ELR (cell line): Measurements from ENCODE around the gene N4BP2L2.

Experiments
- DNase-seq: peaks from one replicate; pipeline ENCODE4 v3.0.0-alpha.2; 2015; ENCODE audit warnings: low read depth

Gene N4BP2L2

DNA sequence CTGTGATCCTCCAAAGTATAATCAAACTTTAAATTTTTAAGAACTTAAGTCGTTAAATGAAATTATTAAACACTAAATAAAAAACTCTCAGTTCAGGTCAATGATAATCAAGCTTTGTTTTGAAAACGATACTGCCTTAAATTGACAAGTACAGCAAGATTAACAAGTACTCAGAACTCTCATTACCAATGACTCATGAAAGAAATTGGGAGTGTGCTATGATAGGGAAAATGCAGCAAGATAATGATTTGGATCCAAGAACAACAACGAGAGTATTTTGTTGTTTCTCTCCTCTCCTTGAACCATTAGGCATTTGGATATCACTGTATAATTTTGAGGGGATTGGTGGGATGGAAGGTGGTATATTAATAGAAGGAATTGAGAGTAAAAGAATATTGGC lies 10.2 kb downstream of the N4BP2L2 start:
- no peak for DNase-seq

DNA sequence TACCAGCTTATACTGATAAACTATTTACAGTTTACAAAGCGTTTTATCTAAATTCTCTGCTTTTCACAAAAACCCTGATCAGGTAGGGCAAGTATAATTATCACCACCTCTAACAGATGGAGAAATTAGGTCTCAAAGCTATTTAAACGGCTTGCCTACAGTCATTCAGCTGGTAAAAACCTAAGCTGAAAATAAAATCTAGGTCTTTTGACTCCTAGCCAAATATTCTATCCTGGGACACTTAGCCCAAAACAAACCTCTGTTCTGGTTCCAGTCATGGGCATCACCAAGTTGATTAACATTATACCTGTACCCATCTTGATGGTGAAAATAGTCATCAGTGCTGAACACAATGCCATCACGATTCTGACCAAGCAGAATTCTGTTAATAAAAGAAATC lies 11.4 kb downstream of the N4BP2L2 start:
- DNase-seq: no peak

DNA sequence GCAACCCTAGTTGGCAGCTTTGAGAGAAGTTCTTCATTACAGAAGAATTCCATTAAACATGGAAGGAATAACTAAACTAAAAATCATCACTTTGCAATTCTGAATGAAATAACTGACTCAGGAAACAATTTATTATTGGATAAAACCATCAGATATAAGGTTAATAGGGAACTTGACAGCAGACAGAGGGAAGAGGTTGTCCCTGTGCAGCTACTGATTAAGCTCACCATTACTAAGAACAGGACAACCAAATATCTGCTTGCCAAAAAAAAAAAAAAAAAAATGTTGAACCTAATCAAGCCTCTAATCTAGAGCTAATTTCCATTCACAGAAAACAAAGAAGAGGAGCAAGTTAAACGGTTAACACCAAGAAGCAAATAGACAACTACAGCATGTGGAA lies 12.8 kb downstream of the N4BP2L2 start:
- DNase-seq: no peak

DNA sequence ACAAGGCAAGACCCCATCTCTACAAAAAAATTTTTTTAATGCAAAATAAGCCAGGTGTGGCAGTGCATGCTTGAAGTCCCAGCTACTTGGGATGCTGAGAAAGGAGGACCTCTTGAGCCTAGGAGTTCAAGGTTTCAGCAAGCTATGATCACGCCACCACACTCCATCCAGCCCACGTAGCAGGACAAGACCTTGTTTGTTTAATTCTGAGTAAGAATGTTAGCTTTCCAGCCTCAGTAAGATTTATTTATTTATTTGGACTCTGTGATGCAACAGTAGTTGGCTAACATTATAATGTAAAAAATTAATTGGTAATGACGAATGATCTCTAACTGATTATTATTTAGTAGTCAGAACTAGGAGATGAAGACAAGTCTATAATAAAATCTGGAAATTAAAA lies 23.3 kb downstream of the N4BP2L2 start:
- no peak for DNase-seq

DNA sequence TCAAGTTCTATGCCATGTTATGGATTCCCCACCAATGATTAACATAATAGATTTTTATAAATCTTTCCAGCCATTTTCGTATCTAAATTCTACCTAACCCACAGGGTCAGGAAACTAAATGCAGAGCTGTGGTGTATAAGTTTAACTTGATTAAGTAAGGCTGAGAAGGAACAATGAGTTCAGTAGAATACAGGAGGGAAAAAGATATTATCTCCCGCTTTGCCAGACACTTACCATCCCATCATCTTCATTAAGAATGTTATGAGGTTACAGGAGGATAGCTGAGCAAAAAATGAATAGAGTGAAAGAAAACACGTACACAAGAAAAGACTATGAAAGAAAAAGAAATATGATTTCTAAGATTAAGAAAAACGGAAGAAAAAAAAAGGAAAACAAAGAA lies 27.1 kb downstream of the N4BP2L2 start:
- DNase-seq: no peak

DNA sequence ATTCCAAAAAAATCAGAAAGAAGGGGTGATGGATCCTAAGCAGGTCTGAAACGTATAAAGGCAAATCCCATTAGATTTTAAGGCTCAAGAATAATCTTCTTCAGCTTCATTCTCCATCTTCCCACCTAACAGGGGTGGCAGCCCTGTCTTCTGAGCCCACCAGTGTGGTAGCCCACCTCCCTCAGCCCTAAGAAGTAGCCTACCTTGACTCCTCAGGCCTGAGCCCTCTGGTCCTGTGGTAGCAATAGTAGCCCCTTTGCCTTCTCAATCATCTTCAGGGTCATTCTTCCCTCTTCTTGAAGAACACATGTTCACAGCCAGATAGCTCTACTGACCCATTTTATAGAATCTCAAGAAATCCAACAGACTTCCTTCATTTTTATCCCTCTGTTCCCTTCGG lies 33.7 kb downstream of the N4BP2L2 start:
- DNase-seq: no peak

DNA sequence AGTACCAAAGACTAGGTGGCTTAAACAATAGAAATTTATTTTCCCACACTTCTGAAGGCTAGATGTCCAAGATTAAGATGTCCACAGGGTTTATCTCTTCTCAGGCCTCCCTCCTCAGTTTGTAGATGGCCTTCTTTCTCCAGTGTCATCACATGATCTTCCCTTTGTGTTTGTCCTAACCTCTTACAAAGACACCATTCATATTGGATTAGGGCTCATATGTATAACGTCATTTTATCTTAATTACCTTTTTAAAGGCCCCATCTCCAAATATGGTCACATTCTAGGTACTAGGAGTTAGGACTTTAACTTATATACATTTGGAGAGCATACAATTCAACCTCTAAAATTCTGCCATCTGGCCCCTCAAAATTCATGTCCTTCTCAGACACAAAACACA lies 34.3 kb downstream of the N4BP2L2 start:
- no peak for DNase-seq

DNA sequence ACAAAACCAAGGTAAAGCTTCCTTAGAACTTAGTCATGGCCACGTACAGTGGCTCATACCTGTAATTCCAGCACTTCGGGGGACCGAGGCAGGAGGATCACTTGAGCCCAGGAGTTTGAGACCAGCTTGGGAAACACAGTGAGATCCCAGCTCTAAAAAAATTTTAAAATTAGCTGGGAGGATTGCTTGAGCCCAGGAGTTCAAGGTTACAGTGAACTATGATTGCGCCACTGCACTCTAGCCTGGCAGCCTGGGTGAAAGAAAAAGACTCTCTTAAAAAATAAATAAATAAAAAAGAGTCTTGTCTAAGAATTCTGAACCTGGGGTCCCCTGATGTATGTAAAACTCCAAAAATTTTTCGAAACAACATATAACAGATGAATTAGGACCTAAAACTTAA lies 34.9 kb downstream of the N4BP2L2 start:
- no peak for DNase-seq

DNA sequence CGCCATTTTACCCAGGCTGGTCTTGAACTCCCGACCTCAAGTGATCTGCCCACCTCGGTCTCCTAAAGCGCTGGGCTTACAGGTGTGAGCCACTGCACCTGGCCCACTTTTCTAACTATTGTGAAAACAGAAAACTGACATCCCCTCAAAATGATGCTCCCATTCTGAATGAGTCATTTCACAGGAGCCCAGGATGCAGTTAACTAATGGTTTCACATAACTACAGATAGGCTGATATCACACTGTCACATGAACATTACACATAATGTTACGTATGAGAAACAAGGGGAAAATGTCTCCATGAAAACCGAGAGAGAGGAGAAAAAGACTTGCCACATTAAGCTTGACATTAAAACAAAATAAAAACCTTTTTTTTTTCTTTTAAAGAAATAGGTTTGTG lies 37.5 kb downstream of the N4BP2L2 start:
- peak; percentile 13 for DNase-seq

DNA sequence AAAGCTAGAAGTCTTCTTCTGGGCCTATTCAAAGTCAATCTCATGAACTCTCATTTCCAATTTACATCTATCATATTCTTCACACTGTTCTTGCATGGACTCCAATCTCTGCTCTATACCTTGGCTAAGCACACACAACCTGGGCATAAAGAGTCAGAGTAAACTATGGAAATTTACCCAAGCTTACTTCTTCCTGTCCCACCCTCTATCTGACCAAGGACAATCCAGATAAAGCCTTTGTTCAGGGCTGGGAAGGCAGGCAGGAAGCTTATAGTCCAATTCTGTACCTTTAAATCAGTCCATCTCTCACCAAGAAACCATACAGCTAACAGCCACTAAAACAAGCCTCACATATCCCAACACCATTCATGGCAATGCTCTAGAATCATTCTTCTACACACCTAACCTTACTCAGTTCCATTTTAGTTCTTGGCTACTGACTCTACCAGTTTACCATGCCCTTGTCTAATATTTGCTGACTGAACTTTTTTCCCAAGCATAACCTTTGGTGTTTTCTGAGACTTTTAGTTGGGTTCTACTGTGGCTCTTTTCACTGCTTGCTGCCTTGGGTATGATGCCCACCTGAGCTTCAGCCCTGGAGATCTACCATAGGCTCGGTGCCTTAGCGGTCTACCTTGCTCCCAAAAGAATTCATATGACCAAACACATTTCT lies 38.9 kb downstream of the N4BP2L2 start:
- no peak for DNase-seq

DNA sequence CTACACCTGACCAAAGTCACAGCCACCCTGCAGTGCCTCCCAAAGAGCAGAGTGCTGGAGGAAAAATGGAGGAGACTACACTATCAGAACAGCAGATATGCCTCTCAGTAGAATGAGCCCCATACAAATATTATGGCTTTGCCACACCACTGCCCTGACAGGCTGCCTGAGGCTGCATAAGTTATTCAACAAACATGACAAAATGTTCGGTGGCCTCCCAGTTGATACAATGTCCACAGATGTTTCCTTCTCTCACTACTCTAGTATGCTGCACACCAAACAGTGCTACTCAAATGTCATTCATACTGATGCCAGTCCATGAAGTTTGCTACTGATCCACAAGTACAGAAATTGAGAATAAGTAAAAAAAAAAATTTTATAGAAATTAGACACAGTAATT lies 41.0 kb downstream of the N4BP2L2 start:
- DNase-seq: no peak

DNA sequence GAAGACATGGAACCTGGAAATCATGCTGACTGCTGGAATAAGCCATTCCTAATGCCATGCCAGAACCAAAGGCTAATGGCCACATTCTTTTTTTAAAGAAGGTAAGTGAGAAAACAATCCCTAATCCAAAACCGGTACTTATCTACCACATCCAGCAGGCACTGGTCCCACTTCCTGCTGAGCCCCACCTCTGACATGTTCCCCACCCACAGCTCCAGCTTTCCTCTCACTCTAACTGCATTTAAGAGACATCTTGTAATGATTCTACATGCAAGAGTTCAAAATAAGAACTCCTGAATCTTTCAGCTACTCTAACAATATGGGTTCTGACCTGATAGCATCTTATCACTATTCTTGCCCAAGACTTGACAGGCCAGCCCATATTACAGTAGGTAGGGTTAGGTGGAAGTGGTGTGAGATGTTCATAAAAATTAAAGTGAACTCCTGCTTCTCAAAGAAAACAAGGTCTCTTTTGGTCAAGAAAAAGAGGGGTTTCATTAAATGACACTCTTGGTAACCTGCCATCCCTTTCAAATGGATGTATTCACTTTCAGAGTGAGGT lies 41.9 kb downstream of the N4BP2L2 start:
- no peak for DNase-seq

DNA sequence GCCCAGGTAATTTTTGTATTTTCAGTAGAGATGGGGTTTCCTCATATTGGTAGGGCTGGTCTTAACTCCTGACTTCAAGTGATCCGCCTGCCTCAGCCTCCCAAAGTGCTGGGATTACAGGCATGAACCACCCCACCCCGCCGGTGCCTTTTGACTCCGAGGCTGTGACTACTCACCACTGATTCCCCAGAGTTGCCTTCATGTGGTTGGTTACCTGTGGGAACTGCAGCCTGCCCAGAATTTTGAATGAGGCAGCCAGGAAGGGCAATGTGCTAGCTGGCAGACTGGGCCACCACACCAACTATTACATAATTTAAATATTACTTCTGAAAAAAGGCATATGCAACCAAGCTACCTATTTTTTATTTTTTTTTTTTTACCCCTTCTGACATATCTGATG lies 42.8 kb downstream of the N4BP2L2 start:
- no peak for DNase-seq

DNA sequence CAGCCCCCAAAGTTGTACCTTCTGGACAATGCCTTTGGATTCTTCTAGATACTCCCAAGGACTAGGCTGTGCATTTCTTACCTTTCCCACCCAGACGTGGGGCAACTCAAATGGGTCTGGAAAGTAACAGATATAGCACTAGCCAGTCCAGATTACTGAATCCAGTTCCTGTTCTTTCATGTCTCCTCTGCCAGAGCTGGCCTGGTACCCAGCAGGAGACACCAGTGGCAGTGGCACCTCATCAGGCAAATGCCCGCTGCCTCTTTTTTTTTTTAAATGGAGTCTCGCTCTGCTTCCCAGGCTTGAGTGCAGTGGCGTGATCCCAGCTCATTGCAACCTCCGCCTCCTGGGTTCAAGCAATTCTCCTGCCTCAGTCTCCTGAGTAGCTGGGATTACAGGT lies 43.2 kb downstream of the N4BP2L2 start:
- DNase-seq: no peak

DNA sequence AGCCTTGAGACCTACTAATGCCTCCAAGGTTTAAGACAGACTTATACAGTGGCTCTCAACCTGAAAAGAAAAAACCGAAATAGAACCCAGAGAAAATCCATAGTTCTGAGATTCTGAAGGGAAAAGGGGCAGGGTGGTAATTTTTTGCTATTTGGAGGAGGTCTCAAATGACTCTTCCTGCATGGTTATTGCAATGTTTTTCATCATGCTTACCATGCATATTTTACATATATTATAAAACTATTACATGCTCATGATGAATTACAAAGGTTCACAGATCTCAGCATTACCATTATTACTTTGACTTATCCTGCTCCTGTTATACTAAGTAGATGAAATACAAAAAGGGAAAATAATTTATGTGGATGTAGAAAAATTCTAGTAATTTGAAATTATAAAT lies 47.6 kb downstream of the N4BP2L2 start:
- DNase-seq: no peak

DNA sequence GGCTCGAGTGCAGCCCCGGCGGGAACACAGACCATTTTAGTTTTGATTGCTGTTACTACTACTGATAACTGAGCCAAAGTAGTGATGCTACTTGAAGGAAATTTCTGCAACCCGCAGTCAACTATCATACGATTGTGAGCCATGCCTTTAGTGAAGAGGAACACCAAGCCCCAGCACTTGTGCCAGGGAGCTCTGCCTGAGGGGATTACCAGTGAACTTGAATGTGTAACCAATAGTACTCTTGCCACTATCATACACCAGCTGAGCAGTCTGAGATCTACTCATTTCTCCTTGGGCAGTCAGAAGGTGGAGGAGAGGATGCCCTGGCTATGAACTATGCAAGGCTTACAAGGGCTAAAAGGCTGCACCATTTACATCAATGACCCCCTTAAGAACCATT lies 61.7 kb downstream of the N4BP2L2 start:
- DNase-seq: no peak

DNA sequence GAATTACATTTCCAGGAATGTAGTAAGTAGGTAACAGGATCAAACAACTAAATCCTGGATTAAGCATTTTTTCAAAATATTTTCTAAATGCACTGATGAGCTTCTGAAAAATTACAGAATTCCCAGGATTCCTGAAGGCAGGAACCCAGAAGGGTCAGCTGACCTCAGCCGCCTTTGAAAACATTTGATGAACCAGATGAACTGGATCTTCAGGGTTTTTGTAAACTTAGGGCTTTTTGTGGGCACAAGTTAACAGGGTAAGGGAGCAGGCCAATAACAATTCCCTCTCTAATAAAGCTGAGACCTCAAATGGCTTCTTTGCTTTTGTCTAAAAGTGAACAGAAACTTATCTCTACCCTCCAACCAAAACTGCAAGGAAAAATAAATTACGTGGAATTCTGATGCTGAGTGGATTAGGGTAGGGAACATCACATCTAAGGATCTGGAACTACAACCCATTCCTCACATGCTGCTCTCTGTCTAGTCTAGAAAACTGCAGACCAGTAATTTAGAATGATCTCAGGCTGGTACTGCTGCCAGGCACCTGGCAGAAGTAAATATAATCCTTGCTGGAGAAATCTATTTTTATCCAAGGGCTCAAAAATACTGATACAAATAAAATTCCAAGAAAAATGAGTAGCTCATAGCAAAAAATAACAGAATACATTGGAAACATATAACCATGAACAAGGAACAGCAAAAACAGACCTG lies 62.4 kb downstream of the N4BP2L2 start:
- no peak for DNase-seq

DNA sequence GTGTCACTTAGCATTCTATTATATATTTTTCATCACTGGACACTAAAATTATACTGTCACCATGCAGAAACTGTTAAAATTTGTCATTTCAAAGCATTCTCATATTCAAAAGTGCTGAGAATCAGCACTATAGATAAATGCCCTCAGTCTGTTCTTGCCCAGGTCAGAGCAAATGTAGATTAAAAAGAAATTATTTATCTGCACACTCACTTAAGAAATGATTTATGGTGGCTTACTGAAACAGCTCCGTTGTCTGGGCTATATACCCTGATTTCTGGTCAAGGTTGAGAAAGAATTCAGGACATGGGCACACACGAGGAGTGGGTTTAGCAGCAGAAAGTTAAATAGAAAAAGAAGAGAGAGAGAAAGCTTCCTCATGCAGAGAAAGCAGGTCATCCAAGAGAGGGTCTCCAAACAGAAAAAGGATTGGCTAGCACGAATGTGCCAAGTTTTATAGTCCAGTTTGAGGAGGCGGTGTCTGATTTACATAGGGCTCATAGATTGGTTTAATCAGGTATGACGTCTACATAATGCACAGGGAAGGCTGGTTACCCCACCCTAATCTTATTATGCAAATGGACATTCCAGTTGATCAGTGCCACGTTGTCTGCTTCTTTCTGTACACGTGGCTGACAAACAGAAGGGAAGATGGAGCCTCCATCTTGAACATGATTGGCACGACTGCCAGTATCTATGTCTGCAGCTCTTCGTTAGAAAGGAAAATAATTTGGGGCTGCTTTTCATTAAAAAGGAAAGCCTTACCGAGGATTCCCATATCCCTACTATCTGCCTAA lies 63.4 kb downstream of the N4BP2L2 start:
- DNase-seq: no peak

DNA sequence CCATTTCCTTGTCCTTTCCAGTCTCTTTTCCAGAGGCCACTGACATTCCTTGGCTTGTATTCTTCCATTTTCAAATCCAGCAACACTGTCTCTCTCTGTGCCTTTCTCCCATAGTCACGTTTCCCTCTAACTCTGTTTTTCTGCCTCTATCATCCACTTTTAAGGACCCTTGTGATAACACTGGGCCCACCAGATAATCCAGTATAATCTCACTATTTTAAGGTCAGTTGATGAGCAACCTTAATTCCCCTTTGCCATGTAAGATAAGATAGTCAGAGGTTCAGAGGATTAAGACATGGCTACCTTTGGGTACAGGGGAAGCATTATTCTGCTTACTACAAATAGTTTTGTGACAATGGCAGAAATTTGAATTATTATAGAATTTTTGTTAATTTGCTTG lies 64.9 kb downstream of the N4BP2L2 start:
- no peak for DNase-seq

DNA sequence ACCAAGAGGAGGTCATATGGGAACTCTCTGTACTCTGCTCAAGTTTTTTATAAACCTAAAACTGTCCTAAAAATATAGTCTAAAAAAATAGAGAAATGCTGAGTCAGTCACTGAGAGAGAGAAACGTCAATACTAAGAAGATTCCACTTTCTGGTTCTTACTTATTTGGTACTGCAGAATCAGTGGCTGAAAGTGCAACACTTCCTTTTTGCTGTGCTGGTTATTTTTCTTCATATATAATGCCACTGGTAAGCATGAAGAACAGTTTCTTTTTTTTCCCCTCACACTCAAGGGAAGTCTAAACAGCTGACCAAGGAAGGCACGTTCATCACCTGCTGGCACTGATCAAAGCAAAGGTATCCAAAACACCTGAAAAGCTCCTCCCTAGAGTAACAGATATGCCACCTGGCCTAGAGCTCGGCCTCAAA lies 66.4 kb downstream of the N4BP2L2 start:
- no peak for DNase-seq

DNA sequence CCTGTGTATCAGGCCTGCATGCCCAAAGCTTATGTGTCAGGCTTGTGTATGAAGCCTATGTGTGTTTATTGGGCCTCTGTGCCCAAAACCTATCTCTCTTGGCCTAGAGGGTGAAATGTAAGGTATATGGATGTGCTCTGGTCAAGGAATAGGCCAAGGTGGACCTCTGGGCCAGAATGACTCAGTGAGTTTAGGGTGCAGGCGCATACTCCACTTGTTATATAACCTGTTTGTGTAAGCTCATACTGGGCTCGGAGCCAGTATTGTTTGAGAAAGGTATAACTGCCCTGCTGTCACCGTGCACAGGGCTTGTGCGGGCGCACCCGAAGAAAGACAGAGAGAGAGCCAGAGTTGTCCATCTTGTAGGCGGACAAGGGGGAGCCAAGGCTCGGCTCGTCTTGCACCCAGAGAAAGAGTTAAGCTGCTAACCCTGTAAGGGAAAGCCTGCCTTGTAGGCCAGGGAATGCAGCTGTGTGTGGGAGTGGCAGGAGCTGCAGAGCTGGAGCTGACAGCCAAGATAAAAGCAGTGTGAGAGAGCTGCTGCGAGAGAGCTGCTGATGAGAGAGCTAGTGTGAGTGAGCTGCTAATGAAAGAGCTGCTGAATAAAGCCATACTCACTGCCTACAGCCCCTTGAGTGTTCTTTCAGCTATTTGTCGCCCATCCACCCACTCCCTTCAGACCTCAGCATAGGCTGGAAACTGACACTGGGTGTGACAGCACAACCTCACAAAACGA lies 67.2 kb downstream of the N4BP2L2 start:
- no peak for DNase-seq

DNA sequence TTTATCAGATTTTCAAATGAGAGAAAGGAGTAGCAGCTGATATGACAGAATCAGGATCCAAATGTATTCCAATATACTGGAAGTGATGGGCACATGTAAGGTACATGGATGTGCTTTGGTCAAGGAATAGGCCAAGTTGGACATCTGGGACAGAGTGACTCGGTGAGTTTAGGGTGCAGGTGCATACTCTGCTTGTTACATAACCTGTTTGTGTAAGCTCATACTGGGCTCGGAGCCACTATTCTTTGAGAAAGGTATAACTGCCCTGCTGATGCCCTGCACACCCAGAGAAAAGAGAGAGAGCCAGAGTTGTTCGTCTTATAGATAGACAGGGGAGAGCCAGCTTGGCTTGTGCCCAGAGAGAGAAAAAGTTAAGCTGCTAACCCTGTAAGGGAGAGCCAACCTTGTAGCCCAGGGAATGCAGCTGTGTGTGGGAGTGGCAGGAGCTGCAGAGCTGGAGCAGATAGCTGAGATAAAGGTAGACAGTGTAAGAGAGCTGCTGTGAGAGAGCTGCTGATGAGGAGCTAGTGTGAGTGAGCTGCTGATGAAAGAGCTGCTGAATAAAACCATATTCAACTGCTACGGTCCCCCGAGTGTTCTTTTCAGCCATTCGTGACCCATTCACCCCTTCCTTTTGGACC lies 70.0 kb downstream of the N4BP2L2 start:
- no peak for DNase-seq
